Measurements from ENCODE around the gene PARD3.

GRCh38 chr10:34811126-34811967 lies 3.7 kb downstream of the PARD3 start:
- no peak for TF ChIP-seq CTCF (IDR thresholded peaks at IDR 0.05)
- TF ChIP-seq POLR2A (IDR thresholded peaks at IDR 0.05) = no peak
- no peak for TF ChIP-seq POLR2AphosphoS5 (IDR thresholded peaks at IDR 0.05)
